ENCODE data around the gene LYRM4. TPM values are rescaled to one million over a fixed set of nuclear protein-coding genes. Genes with fewer than 3 reads are reported as not detected.
A peak's percentile ranks its signal among the peaks of the same experiment; 100 is the strongest.

LYRM4 gene
- total and polyA plus RNA-seq, 9 of the 15 experiments (the other 6 are each of a cell fraction or from before 2014, with no cell fraction given): 24.2 to 69.4 (median 41.8) TPM

DNA sequence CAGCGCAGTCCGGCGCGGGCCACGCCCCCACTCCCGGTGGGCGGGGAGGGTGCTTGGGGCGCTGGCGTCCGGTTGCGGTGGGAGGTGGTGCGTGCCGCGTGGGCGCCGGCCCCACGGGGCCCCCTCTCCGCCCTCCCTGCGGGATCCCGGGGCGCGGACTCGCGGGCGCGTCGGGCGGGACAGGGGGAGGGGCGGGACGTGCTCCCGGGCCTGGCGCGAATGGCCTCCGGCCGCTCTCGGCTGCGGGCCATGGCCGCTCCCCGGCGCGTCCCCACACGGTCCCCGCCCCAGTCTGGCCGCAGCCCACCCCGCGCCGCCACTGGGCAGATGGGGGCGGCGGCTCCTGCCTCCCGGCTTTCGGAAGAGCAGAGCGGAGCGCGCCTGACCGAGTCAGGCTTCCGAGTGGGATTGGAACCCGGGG is 176.4 kb downstream of the LYRM4 start (continued):
- TF ChIP-seq SIN3B (IDR thresholded peaks at IDR 0.05; ENCODE audit: low read depth) (0 out of 2 replicates have a peak, but pooled peaks have one; percentile 34), ZC3H11A (IDR thresholded peaks at IDR 0.05; ENCODE audit: low read depth, low read length) (no peak), HMG20A (CRISPR knock-in tag; conservative IDR thresholded peaks at IDR 0.05) (no peak), HNRNPH1 (optimal IDR thresholded peaks at IDR 0.05; ENCODE audit: low read depth, low read length) (no peak), NFE2L1 (tag; IDR thresholded peaks at IDR 0.05; ENCODE audit: borderline replicate concordance, low read depth) (no peak), POLR2G (IDR thresholded peaks at IDR 0.05; ENCODE audit: low read depth, low read length) (peak; percentile 43), ZNF316 (IDR thresholded peaks at IDR 0.05) (no peak), SNAPC5 (CRISPR knock-in tag; IDR thresholded peaks at IDR 0.05) (no peak), PML (IDR thresholded peaks at IDR 0.05; ENCODE audit: low read length) (no peak), THAP7 (CRISPR knock-in tag; IDR thresholded peaks at IDR 0.05) (no peak), ZNF655 (CRISPR knock-in tag; IDR thresholded peaks at IDR 0.05) (no peak)
- TF ChIP-seq, protein P1, sequence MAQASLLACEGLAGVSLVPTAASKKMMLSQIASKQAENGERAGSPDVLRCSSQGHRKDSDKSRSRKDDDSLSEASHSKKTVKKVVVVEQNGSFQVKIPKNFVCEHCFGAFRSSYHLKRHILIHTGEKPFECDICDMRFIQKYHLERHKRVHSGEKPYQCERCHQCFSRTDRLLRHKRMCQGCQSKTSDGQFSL (CRISPR knock-in tag; IDR thresholded peaks at IDR 0.05): no peak
- TF ChIP-seq, protein P1 (tag; IDR thresholded peaks at IDR 0.05): no peak
- TF ChIP-seq, protein P2, sequence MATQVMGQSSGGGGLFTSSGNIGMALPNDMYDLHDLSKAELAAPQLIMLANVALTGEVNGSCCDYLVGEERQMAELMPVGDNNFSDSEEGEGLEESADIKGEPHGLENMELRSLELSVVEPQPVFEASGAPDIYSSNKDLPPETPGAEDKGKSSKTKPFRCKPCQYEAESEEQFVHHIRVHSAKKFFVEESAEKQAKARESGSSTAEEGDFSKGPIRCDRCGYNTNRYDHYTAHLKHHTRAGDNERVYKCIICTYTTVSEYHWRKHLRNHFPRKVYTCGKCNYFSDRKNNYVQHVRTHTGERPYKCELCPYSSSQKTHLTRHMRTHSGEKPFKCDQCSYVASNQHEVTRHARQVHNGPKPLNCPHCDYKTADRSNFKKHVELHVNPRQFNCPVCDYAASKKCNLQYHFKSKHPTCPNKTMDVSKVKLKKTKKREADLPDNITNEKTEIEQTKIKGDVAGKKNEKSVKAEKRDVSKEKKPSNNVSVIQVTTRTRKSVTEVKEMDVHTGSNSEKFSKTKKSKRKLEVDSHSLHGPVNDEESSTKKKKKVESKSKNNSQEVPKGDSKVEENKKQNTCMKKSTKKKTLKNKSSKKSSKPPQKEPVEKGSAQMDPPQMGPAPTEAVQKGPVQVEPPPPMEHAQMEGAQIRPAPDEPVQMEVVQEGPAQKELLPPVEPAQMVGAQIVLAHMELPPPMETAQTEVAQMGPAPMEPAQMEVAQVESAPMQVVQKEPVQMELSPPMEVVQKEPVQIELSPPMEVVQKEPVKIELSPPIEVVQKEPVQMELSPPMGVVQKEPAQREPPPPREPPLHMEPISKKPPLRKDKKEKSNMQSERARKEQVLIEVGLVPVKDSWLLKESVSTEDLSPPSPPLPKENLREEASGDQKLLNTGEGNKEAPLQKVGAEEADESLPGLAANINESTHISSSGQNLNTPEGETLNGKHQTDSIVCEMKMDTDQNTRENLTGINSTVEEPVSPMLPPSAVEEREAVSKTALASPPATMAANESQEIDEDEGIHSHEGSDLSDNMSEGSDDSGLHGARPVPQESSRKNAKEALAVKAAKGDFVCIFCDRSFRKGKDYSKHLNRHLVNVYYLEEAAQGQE (IDR thresholded peaks at IDR 0.05; ENCODE audit: borderline replicate concordance): no peak
- TF ChIP-seq, protein P2 (CRISPR knock-in tag; IDR thresholded peaks at IDR 0.05; ENCODE audit: low read depth): no peak
- TF ChIP-seq, protein P3, sequence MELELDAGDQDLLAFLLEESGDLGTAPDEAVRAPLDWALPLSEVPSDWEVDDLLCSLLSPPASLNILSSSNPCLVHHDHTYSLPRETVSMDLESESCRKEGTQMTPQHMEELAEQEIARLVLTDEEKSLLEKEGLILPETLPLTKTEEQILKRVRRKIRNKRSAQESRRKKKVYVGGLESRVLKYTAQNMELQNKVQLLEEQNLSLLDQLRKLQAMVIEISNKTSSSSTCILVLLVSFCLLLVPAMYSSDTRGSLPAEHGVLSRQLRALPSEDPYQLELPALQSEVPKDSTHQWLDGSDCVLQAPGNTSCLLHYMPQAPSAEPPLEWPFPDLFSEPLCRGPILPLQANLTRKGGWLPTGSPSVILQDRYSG (tag; conservative IDR thresholded peaks at IDR 0.05; ENCODE audit: low read depth): no peak

All from K562 (cell line).